Measurements from ENCODE around the gene MARCHF7.
"Not testable (repeated sequence)": the region's sequence is repeated elsewhere in the genome, so short reads cannot be mapped to it uniquely, and the experiment has no call there.

Gene MARCHF7

GRCh38 chr2:159712143-159712928 is at the start of gene MARCHF7:
Gene MARCHF7, plus strand, starts transcription at chr2:159712506. Its CDS starts 16,517 bp downstream, at chr2:159729023.
- peak; percentile 98 for DNase-seq

GRCh38 chr2:159667423-159667822 is 44.9 kb upstream of the MARCHF7 start:
- DNase-seq = not testable (repeated sequence)

- DNase-seq = no peak
These were observed 41.3 kb upstream of the MARCHF7 start for GRCh38 chr2:159671047-159671446.

GRCh38 chr2:159677654-159678053 is 34.7 kb upstream of the MARCHF7 start:
- no peak for DNase-seq

GRCh38 chr2:159680692-159681091 is 31.6 kb upstream of the MARCHF7 start:
- DNase-seq = no peak

GRCh38 chr2:159683817-159684216 is 28.5 kb upstream of the MARCHF7 start:
- no peak for DNase-seq

- DNase-seq = no peak
These were observed 27.5 kb upstream of the MARCHF7 start for GRCh38 chr2:159684796-159685195.

GRCh38 chr2:159694500-159695040 is 17.7 kb upstream of the MARCHF7 start:
- DNase-seq = no peak

- no peak for DNase-seq
These were observed 16.4 kb upstream of the MARCHF7 start for GRCh38 chr2:159695795-159696448.

GRCh38 chr2:159703491-159703890 is 8.8 kb upstream of the MARCHF7 start:
- no peak for DNase-seq

GRCh38 chr2:159706385-159706980 is 5.8 kb upstream of the MARCHF7 start:
- no peak for DNase-seq

- no peak for DNase-seq
These were observed 4.1 kb upstream of the MARCHF7 start for GRCh38 chr2:159708066-159708760.

GRCh38 chr2:159710601-159711180 is 1.6 kb upstream of the MARCHF7 start:
- DNase-seq = no peak

GRCh38 chr2:159711562-159712142 is 654 bp upstream of the MARCHF7 start:
- DNase-seq = no peak

- DNase-seq = no peak
These were observed 669 bp downstream of the MARCHF7 start for GRCh38 chr2:159712929-159713420.

- DNase-seq = no peak
These were observed 1.4 kb downstream of the MARCHF7 start for GRCh38 chr2:159713631-159714246.

GRCh38 chr2:159714247-159714930 is 2.1 kb downstream of the MARCHF7 start:
- no peak for DNase-seq

GRCh38 chr2:159715451-159715850 is 3.1 kb downstream of the MARCHF7 start:
- no peak for DNase-seq

GRCh38 chr2:159716409-159716808 is 4.1 kb downstream of the MARCHF7 start:
- DNase-seq = not testable (repeated sequence)

- no peak for DNase-seq
These were observed 4.6 kb downstream of the MARCHF7 start for GRCh38 chr2:159716857-159717256.

GRCh38 chr2:159720676-159721075 is 8.4 kb downstream of the MARCHF7 start:
- no peak for DNase-seq

Data from stimulated activated CD8-positive, alpha-beta memory T cell treated with anti-CD3 and anti-CD28 coated beads, Interleukin-4, amount 100 ng/mL, for 48 hours (primary cell).